GM19438 (cell line): ENCODE data around the gene KIF13A.
"Not testable (repeated sequence)": the region's sequence is repeated elsewhere in the genome, so short reads cannot be mapped to it uniquely, and the experiment has no call there.

Experiments used
- ATAC-seq: cut with Tn5 transposase; IDR thresholded peaks from one replicate; pipeline ENCODE4 v1.9.1; 2021; ENCODE audit warnings: low read depth; ENCODE audit not compliant: unreplicated experiment

The KIF13A gene

GRCh38 chr6:17817763-17818162 lies 169.7 kb downstream of the KIF13A start:
- no peak for ATAC-seq

GRCh38 chr6:17816921-17817611 lies 170.4 kb downstream of the KIF13A start:
- no peak for ATAC-seq

- ATAC-seq, result no peak
Measured at GRCh38 chr6:17813542-17813941, 173.9 kb downstream of the KIF13A start.

- no peak for ATAC-seq
Measured at GRCh38 chr6:17812311-17812710, 175.1 kb downstream of the KIF13A start.

GRCh38 chr6:17808609-17809008 lies 178.8 kb downstream of the KIF13A start:
- no peak for ATAC-seq

- not testable (repeated sequence) for ATAC-seq
Measured at GRCh38 chr6:17807431-17807830, 180.0 kb downstream of the KIF13A start.

GRCh38 chr6:17803409-17803808 lies 184.0 kb downstream of the KIF13A start:
- no peak for ATAC-seq

GRCh38 chr6:17798477-17799154 lies 188.8 kb downstream of the KIF13A start:
- ATAC-seq, result no peak

GRCh38 chr6:17790489-17790888 lies 196.9 kb downstream of the KIF13A start:
- ATAC-seq, result no peak

GRCh38 chr6:17785094-17785787 lies 202.2 kb downstream of the KIF13A start:
- ATAC-seq, result no peak

- no peak for ATAC-seq
Measured at GRCh38 chr6:17780061-17780460, 207.4 kb downstream of the KIF13A start.

GRCh38 chr6:17771609-17772008 lies 215.8 kb downstream of the KIF13A start:
- no peak for ATAC-seq

GRCh38 chr6:17768881-17769280 lies 218.6 kb downstream of the KIF13A start:
- ATAC-seq, result no peak

- ATAC-seq, result no peak
Measured at GRCh38 chr6:17768388-17768787, 219.0 kb downstream of the KIF13A start.

GRCh38 chr6:17762651-17763050 lies 224.8 kb downstream of the KIF13A start:
- no peak for ATAC-seq

GRCh38 chr6:17758119-17758518 lies 229.3 kb downstream of the KIF13A start:
- no peak for ATAC-seq

- ATAC-seq, result no peak
Measured at GRCh38 chr6:17754254-17754653, 233.2 kb downstream of the KIF13A start.

GRCh38 chr6:17745324-17745723 lies 242.1 kb downstream of the KIF13A start:
- not testable (repeated sequence) for ATAC-seq

- not testable (repeated sequence) for ATAC-seq
Measured at GRCh38 chr6:17744757-17745308, 242.6 kb downstream of the KIF13A start.

- no peak for ATAC-seq
Measured at GRCh38 chr6:17744019-17744756, 243.2 kb downstream of the KIF13A start.

- ATAC-seq, result no peak
Measured at GRCh38 chr6:17741507-17741906, 245.9 kb downstream of the KIF13A start.
